Neural progenitor cell (in vitro differentiated cells): ENCODE results near the gene EXOC4.

Experiments
- EZH2 ChIP-seq: fragments of 200-600 bp; sonication (generic); IDR thresholded peaks from 2 replicates; pipeline ENCODE4 v1.6.1; 2017; ENCODE audit warnings: antibody characterized with exemption, mild to moderate bottlenecking, moderate library complexity
- TF ChIP-seq, protein P1 (sequence below): fragments of 200-600 bp; sonication (generic); IDR thresholded peaks from 2 replicates; pipeline ENCODE4 v1.5.1; 2017; ENCODE audit warnings: antibody characterized with exemption, mild to moderate bottlenecking

DNA sequence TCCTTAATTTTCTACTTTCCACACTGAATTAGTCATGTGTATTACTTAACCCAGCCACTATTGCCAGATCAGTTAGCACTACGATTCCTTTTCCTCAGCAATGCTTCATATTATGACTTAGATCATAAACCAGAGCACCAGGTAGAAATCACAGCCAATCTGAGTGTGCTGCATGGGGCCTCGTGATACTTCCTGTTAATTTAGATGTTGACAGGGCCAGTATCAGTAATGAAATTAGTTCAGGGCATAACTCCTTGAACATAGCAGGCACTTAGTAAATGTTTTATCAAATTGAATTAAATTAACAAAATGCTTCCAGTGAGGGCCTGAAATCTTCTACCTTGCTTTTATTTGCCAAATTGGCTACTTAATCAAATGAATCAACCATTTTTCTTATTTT, 705.0 kb downstream of the EXOC4 start:
- TF ChIP-seq, protein P1, sequence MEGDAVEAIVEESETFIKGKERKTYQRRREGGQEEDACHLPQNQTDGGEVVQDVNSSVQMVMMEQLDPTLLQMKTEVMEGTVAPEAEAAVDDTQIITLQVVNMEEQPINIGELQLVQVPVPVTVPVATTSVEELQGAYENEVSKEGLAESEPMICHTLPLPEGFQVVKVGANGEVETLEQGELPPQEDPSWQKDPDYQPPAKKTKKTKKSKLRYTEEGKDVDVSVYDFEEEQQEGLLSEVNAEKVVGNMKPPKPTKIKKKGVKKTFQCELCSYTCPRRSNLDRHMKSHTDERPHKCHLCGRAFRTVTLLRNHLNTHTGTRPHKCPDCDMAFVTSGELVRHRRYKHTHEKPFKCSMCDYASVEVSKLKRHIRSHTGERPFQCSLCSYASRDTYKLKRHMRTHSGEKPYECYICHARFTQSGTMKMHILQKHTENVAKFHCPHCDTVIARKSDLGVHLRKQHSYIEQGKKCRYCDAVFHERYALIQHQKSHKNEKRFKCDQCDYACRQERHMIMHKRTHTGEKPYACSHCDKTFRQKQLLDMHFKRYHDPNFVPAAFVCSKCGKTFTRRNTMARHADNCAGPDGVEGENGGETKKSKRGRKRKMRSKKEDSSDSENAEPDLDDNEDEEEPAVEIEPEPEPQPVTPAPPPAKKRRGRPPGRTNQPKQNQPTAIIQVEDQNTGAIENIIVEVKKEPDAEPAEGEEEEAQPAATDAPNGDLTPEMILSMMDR: no peak
- TF ChIP-seq EZH2: no peak
